Gastrocnemius medialis (tissue), 4 donors: Measurements from ENCODE around the gene PCBP2. TPM values are rescaled to one million over a fixed set of nuclear protein-coding genes. Genes with fewer than 3 reads are reported as not detected.

Experiments
- ATAC-seq, 2 donors: fragments of 150-250 bp; one replicate each; pipeline ENCODE4 v1.9.1; 2016
- DNase-seq, 2 donors: peaks; one replicate each; pipeline ENCODE4 v3.0.0-alpha.2; 2019
- H3K27ac ChIP-seq, 4 donors: fragments of 200-600 bp; sonication (generic); 1 replicate in 1 of 4; 2 replicates in 3 of 4; pipeline ENCODE4 v1.5.1; 2016 to 2018; ENCODE audit warnings: mild to moderate bottlenecking in 2 of 4, moderate library complexity in 1 of 4
- H3K27me3 ChIP-seq, 3 donors: fragments of 200-600 bp; sonication (generic) in 2 of 3; 1 replicate in 1 of 3; 2 replicates in 2 of 3; pipeline versions ENCODE4 v1.5.1 to v1.6.0; 2016 to 2019; ENCODE audit warnings: mild to moderate bottlenecking in 1 of 3, moderate library complexity in 1 of 3
- H3K36me3 ChIP-seq, 2 donors: fragments of 200-600 bp; sonication (generic) in 1 of 2; one replicate each; pipeline ENCODE4 v1.5.1; 2017 to 2018
- H3K4me1 ChIP-seq, 2 donors: fragments of 200-600 bp; sonication (generic) in 1 of 2; one replicate each; pipeline ENCODE4 v1.5.1; 2016 to 2017; ENCODE audit warnings: mild to moderate bottlenecking in 2 of 2
- H3K4me3 ChIP-seq, 4 donors: fragments of 200-600 bp; sonication (generic) in 3 of 4; 1 replicate in 1 of 4; 2 replicates in 3 of 4; pipeline ENCODE4 v1.5.1; 2016 to 2019; ENCODE audit warnings: mild to moderate bottlenecking in 2 of 4
- H3K9me3 ChIP-seq, 3 donors: fragments of 200-600 bp; sonication (generic) in 2 of 3; 1 replicate in 1 of 3; 2 replicates in 2 of 3; pipeline ENCODE4 v1.5.1; 2016 to 2019
- POLR2A ChIP-seq, 2 donors: fragments of 450-650 bp; IDR thresholded peaks; one replicate each; pipeline ENCODE4 v1.6.1; 2017; ENCODE audit warnings: antibody characterized with exemption in 2 of 2, mild to moderate bottlenecking in 2 of 2, moderate library complexity in 2 of 2
- in situ Hi-C, 4 donors: fragments of 200-750 bp; cut with MboI; loops; one replicate each; pipeline versions ENCODE4 v1.15.0 to v1.8.0; 2017; ENCODE audit warnings: low sequenced_read_pairs in 4 of 4
- intact Hi-C: fragments of 100-400 bp; cut with DNase I; formaldehyde crosslinking; loops from one replicate; pipeline ENCODE4 v1.15.1; 2023; ENCODE audit warnings: low total_unique reads
- total RNA-seq, 4 donors: library from RNA; depleted of rRNA; stranded (reverse); fragments of >200 nt; gene quantifications; one replicate each; pipeline versions ENCODE4 v1.1.0 to v1.2.3, GENCODE V29; 2016
- TF ChIP-seq, protein P1 (sequence below), 5 experiments: fragments of 450-650 bp in 3 of 5; fragments of 200-600 bp in 2 of 5; sonication (generic) in 2 of 5; IDR thresholded peaks in 4 of 5; conservative IDR thresholded peaks in 1 of 5; 1 replicate in 4 of 5; 2 replicates in 1 of 5; pipeline ENCODE4 v1.5.1; 2016 to 2019; ENCODE audit warnings: antibody characterized with exemption in 5 of 5, mild to moderate bottlenecking in 3 of 5, moderate library complexity in 3 of 5

Gene PCBP2
- total RNA-seq, 4 donors from 2014 or later, result 113 to 257 (median 191) TPM

DNA sequence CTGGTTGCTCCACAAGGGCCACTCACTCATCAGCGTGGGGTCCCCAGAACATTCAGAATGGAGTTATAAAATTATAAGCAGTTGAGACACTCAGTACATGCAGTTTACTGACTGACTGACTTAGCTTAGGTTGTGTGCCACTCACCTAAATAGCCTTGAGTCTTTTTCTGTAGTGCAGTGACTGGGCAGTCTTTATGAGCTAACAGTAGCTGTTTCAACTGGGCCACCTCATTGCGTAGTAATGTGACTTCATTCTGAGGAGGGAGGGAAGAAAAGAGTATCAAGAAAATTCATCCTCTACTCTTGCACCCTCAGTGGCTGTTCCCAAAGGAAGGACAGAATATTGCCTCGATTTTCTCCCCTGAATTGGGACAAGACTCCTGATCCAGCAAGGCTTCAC lies 71.2 kb downstream of the PCBP2 start:
- Histone ChIP-seq H3K4me3 (no peak overlapping the region), H3K4me1 (no peaks in the 10 kb centered on the region), H3K9me3 (no peaks in the 10 kb centered on the region), H3K36me3 (peaks cover 0 to 84% of the 10 kb centered on the region in 2 donors), H3K27me3 (no peaks in the 10 kb centered on the region), H3K27ac (no peak overlapping the region)
- intact Hi-C loops (no loop called here), in situ Hi-C loops (no loop called here)
- no peak for DNase-seq
- ATAC-seq, result no peak
- no peak for TF ChIP-seq POLR2A (IDR thresholded peaks at IDR 0.05)
- TF ChIP-seq, protein P1, sequence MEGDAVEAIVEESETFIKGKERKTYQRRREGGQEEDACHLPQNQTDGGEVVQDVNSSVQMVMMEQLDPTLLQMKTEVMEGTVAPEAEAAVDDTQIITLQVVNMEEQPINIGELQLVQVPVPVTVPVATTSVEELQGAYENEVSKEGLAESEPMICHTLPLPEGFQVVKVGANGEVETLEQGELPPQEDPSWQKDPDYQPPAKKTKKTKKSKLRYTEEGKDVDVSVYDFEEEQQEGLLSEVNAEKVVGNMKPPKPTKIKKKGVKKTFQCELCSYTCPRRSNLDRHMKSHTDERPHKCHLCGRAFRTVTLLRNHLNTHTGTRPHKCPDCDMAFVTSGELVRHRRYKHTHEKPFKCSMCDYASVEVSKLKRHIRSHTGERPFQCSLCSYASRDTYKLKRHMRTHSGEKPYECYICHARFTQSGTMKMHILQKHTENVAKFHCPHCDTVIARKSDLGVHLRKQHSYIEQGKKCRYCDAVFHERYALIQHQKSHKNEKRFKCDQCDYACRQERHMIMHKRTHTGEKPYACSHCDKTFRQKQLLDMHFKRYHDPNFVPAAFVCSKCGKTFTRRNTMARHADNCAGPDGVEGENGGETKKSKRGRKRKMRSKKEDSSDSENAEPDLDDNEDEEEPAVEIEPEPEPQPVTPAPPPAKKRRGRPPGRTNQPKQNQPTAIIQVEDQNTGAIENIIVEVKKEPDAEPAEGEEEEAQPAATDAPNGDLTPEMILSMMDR (IDR thresholded peaks at IDR 0.05 in 4 of 5, conservative IDR thresholded peaks at IDR 0.05 in 1 of 5), result no peak

DNA sequence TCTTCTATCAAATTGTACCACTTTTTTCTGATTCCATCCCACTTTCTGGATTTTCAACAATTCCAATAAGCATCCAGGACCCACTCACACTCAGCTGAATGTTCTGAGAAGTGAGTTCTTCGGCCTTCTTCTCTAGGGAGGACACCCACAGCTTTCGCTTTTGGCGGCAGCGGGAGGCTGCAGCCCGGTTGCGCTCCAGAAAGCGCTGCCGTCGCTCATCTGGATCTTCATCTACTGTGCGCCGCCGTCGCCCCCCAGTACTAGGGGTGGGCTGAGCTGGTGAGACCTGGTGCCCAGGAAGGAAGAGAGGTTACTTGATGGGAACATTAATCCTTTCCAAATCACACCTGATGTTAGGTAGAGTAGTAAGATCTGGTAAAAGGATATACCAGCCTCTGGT lies 72.6 kb downstream of the PCBP2 start:
- Histone ChIP-seq H3K36me3 (peaks cover 0 to 84% of the 10 kb centered on the region in 2 donors), H3K4me3 (no peak overlapping the region), H3K27me3 (no peaks in the 10 kb centered on the region), H3K27ac (no peak overlapping the region), H3K4me1 (no peaks in the 10 kb centered on the region), H3K9me3 (no peaks in the 10 kb centered on the region)
- in situ Hi-C loops, result no loop called here
- ATAC-seq, result no peak
- intact Hi-C loops, result no loop called here
- DNase-seq, result no peak
- TF ChIP-seq POLR2A (IDR thresholded peaks at IDR 0.05), result no peak
- TF ChIP-seq, protein P1 (IDR thresholded peaks at IDR 0.05 in 4 of 5, conservative IDR thresholded peaks at IDR 0.05 in 1 of 5), result no peak

DNA sequence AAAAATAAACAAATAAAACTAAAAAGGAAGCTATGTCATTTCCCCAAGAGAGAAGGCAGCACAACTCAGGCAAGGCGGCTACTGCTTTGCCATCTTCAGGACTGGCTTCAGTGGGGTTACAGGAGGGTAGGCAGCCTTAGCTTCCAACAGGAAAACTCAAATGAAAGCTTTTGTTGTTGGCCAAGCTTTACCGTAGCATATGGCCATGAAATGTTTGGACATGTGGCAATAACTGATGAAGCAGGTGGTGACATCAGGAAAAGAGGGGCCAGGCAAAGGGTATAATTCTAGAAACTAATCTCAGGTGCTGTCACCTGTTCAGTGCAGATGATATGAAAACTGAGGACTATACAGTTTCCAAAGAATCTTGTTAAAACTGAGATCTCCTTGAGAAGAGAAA lies 78.2 kb downstream of the PCBP2 start:
- no peak for TF ChIP-seq POLR2A (IDR thresholded peaks at IDR 0.05)
- TF ChIP-seq, protein P1 (IDR thresholded peaks at IDR 0.05 in 4 of 5, conservative IDR thresholded peaks at IDR 0.05 in 1 of 5), result no peak
- H3K36me3 ChIP-seq, result peaks cover 5 to 85% of the 10 kb centered on the region in 2 donors
- no peaks in the 10 kb centered on the region for H3K4me1 ChIP-seq
- intact Hi-C loops (no loop called here), in situ Hi-C loops (no loop called here)
- no peak overlapping the region for H3K4me3 ChIP-seq
- H3K9me3 ChIP-seq, result no peaks in the 10 kb centered on the region
- no peaks in the 10 kb centered on the region for H3K27me3 ChIP-seq
- H3K27ac ChIP-seq, result no peak overlapping the region
- ATAC-seq (no peak), DNase-seq (no peak)

Other genes starting within 250 kb of the PCBP2 start
- gene ITGB7, start 244.9 kb upstream of the PCBP2 start, total RNA-seq, result under 1 TPM in 2 of 4 donors, not detected in 2; 0.73 to 0.81 TPM
- gene RARG, start 219.9 kb upstream of the PCBP2 start, total RNA-seq, result 1 to 10 TPM; 4.2 to 5.8 (median 4.9) TPM
- gene ESPL1, start 183.8 kb upstream of the PCBP2 start, total RNA-seq, result under 1 TPM in 3 of 4 donors, not detected in 1; 0.20 to 0.44 (median 0.24) TPM
- gene PFDN5, start 156.6 kb upstream of the PCBP2 start, total RNA-seq, result 100 to 1,000 TPM; 341 to 464 (median 358) TPM
- gene MYG1, start 152.4 kb upstream of the PCBP2 start, total RNA-seq, result 10 to 100 TPM; 43.4 to 51.0 (median 46.0) TPM
- gene AAAS, start 130.5 kb upstream of the PCBP2 start, total RNA-seq, result 10 to 100 TPM; 30.5 to 47.9 (median 38.5) TPM
- gene SP7, start 115.7 kb upstream of the PCBP2 start, total RNA-seq, result not detected
- gene SP1, start 71.9 kb upstream of the PCBP2 start, total RNA-seq, result 10 to 100 TPM; 44.9 to 61.9 (median 48.0) TPM
- 1 to 10 TPM in 2 of 4 donors, not detected in 2; 1.0 to 1.4 TPM for gene AMHR2, start 28.2 kb upstream of the PCBP2 start, total RNA-seq
- 10 to 100 TPM; 40.3 to 90.4 (median 74.2) TPM for gene PRR13, start 10.4 kb upstream of the PCBP2 start, total RNA-seq
- 1 to 10 TPM; 1.1 to 9.9 (median 3.8) TPM for gene MAP3K12, start 47.4 kb downstream of the PCBP2 start, total RNA-seq
- 10 to 100 TPM in 2 of 4 donors, 1 to 10 TPM in 2; 6.8 to 17.4 (median 11.6) TPM for gene TARBP2, start 49.2 kb downstream of the PCBP2 start, total RNA-seq
- gene NPFF, start 55.4 kb downstream of the PCBP2 start, total RNA-seq, result not detected
- 10 to 100 TPM; 21.9 to 47.9 (median 26.3) TPM for gene ATF7, start 174.3 kb downstream of the PCBP2 start, total RNA-seq
- 100 to 1,000 TPM; 428 to 714 (median 580) TPM for gene ATP5MC2, start 224.0 kb downstream of the PCBP2 start, total RNA-seq